Stimulated activated CD4-positive, alpha-beta T cell treated with anti-CD3 and anti-CD28 coated beads, Interleukin-1b, Interleukin-23, amount 100 ng/mL, for 4 hours (primary cell): Measurements from ENCODE around the gene DMBT1.
"Not testable (repeated sequence)": the region's sequence is repeated elsewhere in the genome, so short reads cannot be mapped to it uniquely, and the experiment has no call there.

Experiments
- DNase-seq, 2 donors: peaks; one replicate each; pipeline ENCODE4 v3.0.0-alpha.2; 2020; ENCODE audit warnings: low read depth in 2 of 2

DMBT1 gene

DNA sequence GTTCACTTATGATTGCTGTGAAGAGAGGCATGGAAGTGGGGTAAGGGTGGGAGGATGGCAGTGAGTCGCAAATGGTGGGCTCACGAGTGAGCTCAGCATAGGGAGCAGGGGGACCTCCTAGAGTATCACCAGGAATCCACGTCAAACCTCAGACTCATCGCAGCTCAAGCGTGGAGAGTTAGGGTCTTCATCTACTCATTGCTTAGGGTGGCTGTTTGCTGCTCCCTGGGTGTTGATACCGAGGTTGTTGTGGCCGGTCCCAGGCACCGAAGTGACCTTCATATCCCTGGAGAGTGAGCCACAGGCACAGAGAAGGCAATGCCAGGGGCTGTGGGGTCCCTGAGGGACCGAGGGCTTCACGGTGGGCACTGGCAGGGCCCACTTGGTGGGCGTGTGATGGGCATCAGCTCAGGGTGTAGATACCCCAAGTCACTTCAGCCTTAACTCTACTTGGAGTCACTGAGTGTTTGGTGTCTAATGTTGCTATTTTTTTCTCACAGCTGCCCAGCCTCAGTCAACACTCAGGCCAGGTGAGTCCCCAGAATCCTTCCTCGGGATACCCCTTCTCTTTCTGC lies 16.8 kb downstream of the DMBT1 start:
- DNase-seq, result no peak

- not testable (repeated sequence) for DNase-seq
Measured at GRCh38 chr10:122586070-122586469, 25.5 kb downstream of the DMBT1 start.

DNA sequence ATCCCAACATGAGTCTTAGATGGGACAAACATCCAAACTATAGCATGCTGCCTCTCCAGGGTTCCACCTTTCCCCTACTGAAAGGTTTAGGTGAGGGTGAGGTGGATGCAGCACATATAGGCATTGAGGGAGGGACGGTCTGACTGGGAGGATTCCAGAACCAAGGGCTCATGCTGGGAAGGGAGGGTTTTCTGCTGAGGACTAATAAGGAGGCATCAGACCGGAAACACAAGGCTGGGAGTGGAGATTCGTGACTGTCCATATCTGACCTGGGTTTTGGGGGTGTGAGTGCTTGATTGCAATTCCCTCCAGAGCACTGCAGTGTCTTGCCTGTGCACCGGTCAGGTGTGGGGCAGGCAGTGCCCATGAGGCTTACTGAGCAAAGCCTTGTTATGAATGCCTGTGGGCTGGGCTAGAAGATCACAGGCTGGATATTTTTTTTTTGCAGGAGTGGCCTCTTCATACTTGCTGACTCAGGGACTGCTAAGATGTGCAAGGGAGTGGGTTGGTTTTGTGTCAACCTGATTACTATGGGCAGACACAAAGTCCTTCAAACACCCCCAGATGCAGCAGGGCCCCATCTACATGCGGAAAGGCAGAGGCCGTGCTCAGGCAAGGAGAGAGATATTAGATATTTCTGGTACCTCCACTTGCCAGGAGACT lies 26.7 kb downstream of the DMBT1 start:
- no peak for DNase-seq

DNA sequence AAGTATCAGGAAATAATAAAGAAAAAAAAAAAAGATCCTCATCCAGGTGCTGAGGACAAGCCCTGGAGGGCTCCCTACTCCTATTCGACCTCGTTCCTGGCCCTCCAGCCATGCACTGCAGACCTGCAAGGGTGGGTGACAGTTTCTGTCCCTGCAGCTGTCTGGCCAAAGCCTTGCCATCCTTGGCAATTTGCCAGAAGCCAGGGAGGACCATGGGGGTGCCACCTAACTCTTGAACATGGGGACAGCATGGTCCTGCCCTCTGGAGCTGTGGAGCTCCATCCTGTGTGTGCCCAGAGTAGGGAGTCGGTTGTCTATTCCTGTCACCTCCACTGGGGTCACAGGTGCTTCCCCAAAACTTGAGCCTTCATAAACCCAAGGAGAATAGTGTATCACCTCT lies 27.8 kb downstream of the DMBT1 start:
- no peak for DNase-seq

DNA sequence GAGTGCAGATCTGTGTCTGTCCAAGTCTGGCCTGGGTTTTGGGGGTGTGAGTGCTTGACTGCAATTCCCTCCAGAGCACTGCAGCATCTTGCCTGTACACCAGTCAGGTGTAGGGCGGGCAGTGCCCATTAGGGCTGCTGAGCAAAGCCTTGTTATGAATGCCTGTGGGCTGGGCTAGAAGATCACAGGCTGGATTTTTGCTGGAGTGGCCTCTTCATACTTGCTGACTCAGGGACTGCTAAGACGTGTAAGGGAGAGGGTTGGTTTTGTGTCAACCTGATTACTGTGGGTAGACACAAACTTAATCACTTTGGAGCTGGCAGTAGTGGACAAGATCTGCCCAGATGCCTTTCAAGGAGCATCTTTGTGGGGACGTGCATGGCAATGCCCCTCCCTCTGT lies 29.6 kb downstream of the DMBT1 start:
- no peak for DNase-seq

- DNase-seq, result no peak
Measured at GRCh38 chr10:122591736-122592135, 31.2 kb downstream of the DMBT1 start.

DNA sequence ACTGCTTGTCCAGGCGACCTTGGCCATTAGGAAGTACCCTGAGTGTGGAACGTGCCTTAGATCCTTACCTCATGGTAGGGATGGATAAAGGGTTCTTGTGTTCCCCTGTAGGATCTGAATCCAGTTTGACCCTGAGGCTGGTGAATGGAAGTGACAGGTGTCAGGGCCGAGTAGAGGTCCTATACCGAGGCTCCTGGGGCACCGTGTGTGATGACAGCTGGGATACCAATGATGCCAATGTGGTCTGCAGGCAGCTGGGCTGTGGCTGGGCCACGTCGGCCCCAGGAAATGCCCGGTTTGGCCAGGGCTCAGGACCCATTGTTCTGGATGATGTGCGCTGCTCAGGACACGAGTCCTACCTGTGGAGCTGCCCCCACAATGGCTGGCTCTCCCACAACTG lies 31.6 kb downstream of the DMBT1 start:
- no peak for DNase-seq

- no peak for DNase-seq
Measured at GRCh38 chr10:122617476-122618270, 57.1 kb downstream of the DMBT1 start.

DNA sequence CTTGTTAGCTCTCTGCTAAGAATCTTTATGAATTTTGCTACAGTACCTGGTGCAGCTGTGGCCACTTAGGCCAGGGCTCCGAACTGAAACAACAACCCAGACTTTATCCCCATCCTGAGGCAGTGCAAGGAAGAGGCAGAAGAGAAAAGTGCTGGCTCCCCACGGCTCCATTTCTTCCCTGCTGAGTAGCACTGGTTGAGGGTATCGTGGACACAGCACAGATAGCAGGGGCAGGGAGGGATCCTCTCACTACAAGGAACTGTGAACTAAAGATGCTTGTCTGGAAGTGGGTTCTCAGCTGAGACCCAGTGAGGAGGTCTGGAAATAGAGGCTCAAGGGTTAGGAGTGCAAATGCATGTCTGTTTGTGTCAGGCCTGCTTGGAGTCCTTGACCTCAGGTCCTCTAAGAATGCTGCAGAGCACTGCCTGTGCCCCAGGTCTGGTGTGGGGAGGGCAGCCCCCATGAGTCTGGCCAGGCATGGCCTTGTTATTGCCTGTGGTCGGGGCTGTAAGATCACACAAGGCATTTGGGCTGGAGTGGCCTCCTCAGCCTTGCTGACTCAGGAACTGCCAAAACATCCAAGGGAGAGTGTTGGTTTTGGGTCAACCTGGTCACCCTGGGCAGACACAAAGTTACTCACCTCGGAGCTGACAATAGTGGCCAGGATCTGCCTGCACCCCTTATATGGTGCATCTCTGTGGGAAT lies 58.1 kb downstream of the DMBT1 start:
- no peak for DNase-seq

- DNase-seq, result not testable (repeated sequence)
Measured at GRCh38 chr10:122620961-122621360, 60.4 kb downstream of the DMBT1 start.

DNA sequence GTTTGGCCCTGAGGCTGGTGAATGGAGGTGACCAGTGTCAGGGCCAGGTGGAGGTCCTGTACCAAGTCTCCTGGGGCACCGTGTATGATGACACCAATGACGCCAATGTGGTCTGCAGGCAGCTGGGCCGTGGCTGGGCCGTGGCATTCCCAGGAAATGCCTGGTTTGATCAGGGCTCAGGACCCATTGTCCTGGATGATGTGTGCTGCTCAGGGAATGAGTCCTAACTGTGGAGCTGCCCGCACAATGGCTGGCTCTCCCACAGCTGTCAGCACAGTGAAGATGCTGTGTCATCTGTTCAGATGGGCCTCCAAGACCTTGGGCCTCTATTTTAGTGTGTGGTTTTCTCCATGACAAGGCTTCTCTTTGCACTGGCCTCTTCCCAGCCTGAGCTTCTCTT lies 64.0 kb downstream of the DMBT1 start:
- DNase-seq, result no peak

- DNase-seq, result no peak
Measured at GRCh38 chr10:122630526-122630925, 70.0 kb downstream of the DMBT1 start.

- DNase-seq, result no peak
Measured at GRCh38 chr10:122632031-122632430, 71.5 kb downstream of the DMBT1 start.

- DNase-seq, result no peak
Measured at GRCh38 chr10:122632576-122632975, 72.0 kb downstream of the DMBT1 start.

DNA sequence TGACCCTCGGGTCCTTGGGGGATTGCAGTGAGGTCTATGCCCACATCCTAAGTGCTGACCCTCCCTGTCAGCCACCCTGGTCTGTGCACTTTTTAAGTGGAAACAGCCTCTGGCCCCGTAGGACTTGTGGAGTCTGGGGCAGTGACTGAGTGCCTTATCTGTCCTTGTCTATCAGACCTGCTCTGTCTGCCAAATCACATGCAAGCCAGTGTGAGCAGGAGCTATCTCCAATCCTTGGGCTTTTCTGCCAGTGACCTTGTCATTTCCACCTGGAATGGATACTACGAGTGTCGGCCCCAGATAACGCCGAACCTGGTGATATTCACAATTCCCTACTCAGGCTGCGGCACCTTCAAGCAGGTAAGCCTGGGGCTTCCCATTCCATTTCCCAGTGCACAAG lies 76.4 kb downstream of the DMBT1 start:
- DNase-seq, result no peak

- no peak for DNase-seq
Measured at GRCh38 chr10:122637376-122637775, 76.8 kb downstream of the DMBT1 start.

DNA sequence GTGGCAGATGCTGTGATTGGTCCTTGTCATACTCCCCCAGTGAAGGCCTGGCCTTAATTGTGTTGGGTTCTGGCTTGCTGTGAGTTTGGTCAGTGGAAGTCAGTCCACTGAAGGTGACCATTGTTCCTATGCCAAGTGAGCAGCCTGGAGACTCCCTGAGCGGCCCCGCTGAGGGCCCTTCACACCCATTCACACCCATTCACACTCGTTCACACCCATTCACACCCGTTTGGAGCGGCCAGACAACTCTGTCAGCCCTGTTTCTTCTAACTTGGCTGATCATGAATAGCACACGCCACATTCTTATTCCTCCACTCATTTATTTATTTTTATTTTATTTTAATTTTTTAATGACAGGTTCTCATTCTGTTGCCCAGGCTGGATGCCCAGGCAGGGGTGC lies 77.6 kb downstream of the DMBT1 start:
- no peak for DNase-seq

DNA sequence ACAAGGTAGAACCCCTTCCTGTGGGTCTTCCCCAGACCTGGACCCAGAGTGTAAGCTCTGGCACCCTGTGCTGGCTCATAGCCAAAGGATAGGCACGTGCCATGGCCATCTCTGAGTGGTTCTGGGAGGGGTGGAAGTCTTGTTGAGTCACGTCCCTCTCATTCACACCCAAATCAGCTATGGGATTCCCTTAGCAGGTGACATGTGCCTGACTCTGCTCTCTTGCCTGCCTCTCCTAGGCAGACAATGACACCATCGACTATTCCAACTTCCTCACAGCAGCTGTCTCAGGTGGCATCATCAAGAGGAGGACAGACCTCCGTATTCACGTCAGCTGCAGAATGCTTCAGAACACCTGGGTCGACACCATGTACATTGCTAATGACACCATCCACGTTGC lies 79.2 kb downstream of the DMBT1 start:
- DNase-seq, result no peak

- no peak for DNase-seq
Measured at GRCh38 chr10:122640921-122641320, 80.4 kb downstream of the DMBT1 start.

DNA sequence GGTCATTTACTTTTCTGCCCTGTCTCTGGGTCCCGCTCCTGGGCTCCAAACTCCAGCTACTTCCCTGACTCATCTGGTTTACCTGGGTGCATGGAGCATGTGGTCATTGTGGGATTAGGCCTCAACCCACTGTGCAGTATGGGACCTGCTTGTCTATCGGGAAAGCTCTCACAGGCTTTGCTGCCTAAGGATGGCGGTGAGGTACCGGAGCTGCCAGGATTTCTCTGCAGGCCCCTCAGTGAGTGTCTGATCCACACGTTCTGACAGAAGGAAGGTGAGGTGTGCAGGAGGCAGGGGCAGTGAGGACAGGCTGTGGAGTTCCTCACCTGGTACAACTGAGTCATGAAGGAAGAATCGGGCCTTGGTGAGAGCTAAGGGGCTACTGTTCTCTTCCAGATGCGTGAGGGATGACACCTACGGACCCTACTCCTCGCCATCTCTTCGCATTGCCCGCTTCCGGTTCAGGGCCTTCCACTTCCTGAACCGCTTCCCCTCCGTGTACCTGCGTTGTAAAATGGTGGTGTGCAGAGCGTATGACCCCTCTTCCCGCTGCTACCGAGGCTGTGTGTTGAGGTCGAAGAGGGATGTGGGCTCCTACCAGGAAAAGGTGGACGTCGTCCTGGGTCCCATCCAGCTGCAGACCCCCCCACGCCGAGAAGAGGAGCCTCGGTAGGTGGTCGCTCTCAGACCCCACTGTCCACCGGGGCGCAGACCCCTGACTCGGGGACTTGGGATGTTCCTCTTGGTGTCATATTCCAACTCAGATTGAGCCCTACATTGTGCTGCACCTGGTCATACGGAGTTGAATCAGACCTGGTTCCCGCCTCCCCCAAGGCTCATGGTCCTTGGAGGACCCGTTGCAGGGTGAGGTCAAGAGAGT lies 82.4 kb downstream of the DMBT1 start:
- no peak for DNase-seq

DNA sequence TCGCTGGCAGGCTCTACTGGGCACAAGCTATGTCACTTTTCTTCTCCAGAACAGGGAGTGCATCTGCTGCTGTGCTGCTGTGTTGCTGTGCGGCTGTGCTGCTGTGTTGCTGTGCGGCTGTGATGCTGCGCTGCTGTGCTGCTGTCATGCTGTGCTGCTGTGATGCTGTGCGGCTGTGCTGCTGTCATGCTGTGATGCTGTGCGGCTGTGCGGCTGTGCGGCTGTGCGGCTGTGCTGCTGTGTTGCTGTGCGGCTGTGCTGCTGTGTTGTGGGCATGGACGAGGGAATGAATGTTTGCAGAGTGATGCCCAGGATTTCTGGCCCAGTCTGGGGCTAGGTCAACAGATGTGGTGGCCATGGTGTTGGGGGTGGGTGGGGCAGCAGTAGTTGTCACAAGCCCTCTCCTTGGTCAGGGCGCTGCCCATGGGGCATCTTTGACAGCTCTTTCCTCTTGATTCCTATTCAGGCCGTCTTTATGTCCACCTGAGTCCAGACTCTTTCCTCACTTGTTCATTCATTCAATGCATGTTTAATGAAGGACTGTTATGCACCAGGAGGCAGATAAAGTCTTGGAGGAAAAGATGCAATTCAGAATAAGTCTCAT lies 83.5 kb downstream of the DMBT1 start:
- no peak for DNase-seq
